Naive thymus-derived CD4-positive, alpha-beta T cell (primary cell): ENCODE data around the gene SAPCD1. TPM values are rescaled to one million over a fixed set of nuclear protein-coding genes. Genes with fewer than 3 reads are reported as not detected.

Experiments
- ATAC-seq: fragments of 150-1000 bp; cut with Tn5 transposase; 2 replicates; pipeline ENCODE4 v1.10.0; 2021; ENCODE audit warnings: mild to moderate bottlenecking, moderate library complexity
- CTCF ChIA-PET: fragments of 350-600 bp; sonication (Branson Sonifier 250); formaldehyde crosslinking; loops from one replicate; lab custom pipeline; 2021; ENCODE audit warnings: antibody characterized with exemption; lab: Charles Lee
- POLR2A ChIA-PET: fragments of 350-600 bp; sonication (Branson Sonifier 250); formaldehyde crosslinking; loops from one replicate; lab custom pipeline; 2021; ENCODE audit warnings: antibody characterized with exemption, inconsistent platforms; lab: Charles Lee
- DNase-seq, 9 donors: peaks; one replicate each; pipeline versions ENCODE4 v3.0.0 to v3.0.0-alpha.2; 2020 to 2022; ENCODE audit warnings: mixed read lengths in 1 of 9
- H3K27ac ChIP-seq: one replicate; pipeline ENCODE4 v1.7.0; 2013; ENCODE audit warnings: mild to moderate bottlenecking, low read depth, low read length, moderate library complexity
- H3K27me3 ChIP-seq, 2 donors: one replicate each; pipeline ENCODE4 v1.7.0; 2013; ENCODE audit warnings: low read length in 2 of 2, mild to moderate bottlenecking in 2 of 2, moderate library complexity in 2 of 2; ENCODE audit not compliant: control insufficient read depth in 2 of 2, insufficient read depth in 2 of 2
- H3K36me3 ChIP-seq, 3 experiments: 1 replicate in 2 of 3; 2 replicates in 1 of 3; pipeline ENCODE4 v1.7.0; 2013; ENCODE audit warnings: low read length in 3 of 3, mild to moderate bottlenecking in 3 of 3, moderate library complexity in 1 of 3; ENCODE audit not compliant: insufficient read depth in 3 of 3, control insufficient read depth in 2 of 3
- H3K4me1 ChIP-seq, 2 donors: one replicate each; pipeline ENCODE4 v1.7.0; 2013; ENCODE audit warnings: low read length in 2 of 2, mild to moderate bottlenecking in 2 of 2, moderate library complexity in 1 of 2; ENCODE audit not compliant: control insufficient read depth in 2 of 2, insufficient read depth in 2 of 2
- H3K4me3 ChIP-seq: 2 replicates; pipeline ENCODE4 v1.7.0; 2013; ENCODE audit warnings: mild to moderate bottlenecking, low read length
- H3K9me3 ChIP-seq, 3 experiments: 1 replicate in 2 of 3; 2 replicates in 1 of 3; pipeline ENCODE4 v1.7.0; 2013; ENCODE audit warnings: low read length in 3 of 3; ENCODE audit not compliant: control insufficient read depth in 2 of 3
- H3K27ac Mint-ChIP-seq, 9 donors: one replicate each; pipeline ENCODE4 v1.8.0; 2020 to 2022; ENCODE audit warnings: mixed read lengths in 9 of 9, mild to moderate bottlenecking in 8 of 9, moderate library complexity in 5 of 9, inconsistent platforms in 2 of 9
- H3K27me3 Mint-ChIP-seq, 5 donors: one replicate each; pipeline ENCODE4 v1.8.0; 2021 to 2022; ENCODE audit warnings: mixed read lengths in 5 of 5, mild to moderate bottlenecking in 1 of 5
- H3K36me3 Mint-ChIP-seq, 5 donors: one replicate each; pipeline ENCODE4 v1.8.0; 2020 to 2022; ENCODE audit warnings: mixed read lengths in 5 of 5, mild to moderate bottlenecking in 3 of 5, inconsistent platforms in 1 of 5
- H3K4me1 Mint-ChIP-seq, 7 donors: one replicate each; pipeline ENCODE4 v1.8.0; 2020 to 2022; ENCODE audit warnings: mixed read lengths in 7 of 7, mild to moderate bottlenecking in 3 of 7, inconsistent platforms in 1 of 7
- H3K4me3 Mint-ChIP-seq, 10 donors: one replicate each; pipeline ENCODE4 v1.8.0; 2020 to 2022; ENCODE audit warnings: mild to moderate bottlenecking in 10 of 10, mixed read lengths in 10 of 10, moderate library complexity in 6 of 10, inconsistent platforms in 2 of 10
- H3K9me3 Mint-ChIP-seq, 11 donors: one replicate each; pipeline ENCODE4 v1.8.0; 2020 to 2022; ENCODE audit warnings: mixed read lengths in 11 of 11, mild to moderate bottlenecking in 4 of 11, inconsistent platforms in 1 of 11, moderate library complexity in 1 of 11
- intact Hi-C, 2 donors: fragments of 100-400 bp; cut with micrococcal nuclease; formaldehyde crosslinking; loops; one replicate each; pipeline ENCODE4 v1.15.1; 2023
- polyA plus RNA-seq, 2 donors: library from polyadenylated mRNA; unstranded; fragments of 300-500 nt; fragmentation: Illumina TruSeq; gene quantifications; one replicate each; pipeline ENCODE4 v1.2.3, GENCODE V29; 2021
- total RNA-seq, 6 experiments: library from RNA in 5 of 6; stranded (reverse) in 5 of 6; gene quantifications; 1 replicate in 5 of 6; 2 replicates in 1 of 6; pipeline ENCODE4 v1.2.3 and lab custom pipeline; 2021 to 2026

SAPCD1 gene
- total and polyA plus RNA-seq, 7 experiments from 2014 or later: 2.3 to 11.1 (median 3.3) TPM; not detected in 2

GRCh38 chr6:31794866-31795615 is 32.6 kb downstream of the SAPCD1 start:
- Mint-ChIP-seq H3K4me1 (peaks cover 12 to 58% (median 39%) of the 10 kb centered on the region in 7 donors), H3K27me3 (no peaks in the 10 kb centered on the region), H3K9me3 (no peaks in the 10 kb centered on the region), H3K27ac (peak overlapping the region; percentile 80 to 99 (median 98)), H3K36me3 (peaks cover 0 to 15% (median 8%) of the 10 kb centered on the region in 5 donors), H3K4me3 (peak overlapping the region; percentile 85 to 99 (median 96))
- peaks cover 0 to 9% (median 0%) of the 10 kb centered on the region in 3 experiments for H3K36me3 ChIP-seq
- H3K4me3 ChIP-seq: peak overlapping the region; percentile 76
- no peaks in the 10 kb centered on the region for H3K9me3 ChIP-seq
- intact Hi-C loops: loop anchor here (1.0 to 5.0 kb wide), 14 partner anchors 11 to 175 kb away; partner anchors contain the start of genes ABHD16A (in 1 of the 2), CSNK2B (in 1 of the 2), DDAH2 (in 1 of the 2) and EHMT2 (in 1 of the 2)
- DNase-seq (no peak), ATAC-seq (no peak)
- H3K27me3 ChIP-seq: no peaks in the 10 kb centered on the region
- ChIA-PET CTCF (interaction anchor here (0.7 to 2.5 kb wide), 5 partner anchors 19 to 66 kb away, joined by 4 to 13 read pairs (median 5); partner anchors contain the start of gene DDAH2), POLR2A (interaction anchor here (0.6 to 2.3 kb wide), 12 partner anchors 9 to 178 kb away, joined by 3 to 30 read pairs (median 5); partner anchors contain the start of genes BAG6, DXO, HSPA1A and HSPA1B)
- peak overlapping the region; percentile 93 for H3K27ac ChIP-seq
- H3K4me1 ChIP-seq: peaks cover 24 to 32% of the 10 kb centered on the region in 2 donors

GRCh38 chr6:31795616-31796298 is 33.3 kb downstream of the SAPCD1 start, which contains the start of gene VARS1:
TSS of gene VARS1 (minus strand) at chr6:31795752. CDS start at chr6:31795217, 535 bp downstream.
- Histone ChIP-seq H3K27me3 (no peaks in the 10 kb centered on the region), H3K4me3 (peak within 1 kb of the TSS; percentile 76), H3K9me3 (no peaks in the 10 kb centered on the region), H3K36me3 (peaks cover 0 to 9% (median 0%) of the 10 kb centered on the region in 3 experiments), H3K4me1 (peaks cover 24 to 32% of the 10 kb centered on the region in 2 donors), H3K27ac (peak within 1 kb of the TSS; percentile 93)
- H3K27me3 Mint-ChIP-seq: no peaks in the 10 kb centered on the region
- ATAC-seq (peak; percentile 96), DNase-seq (peak; percentile 75 to 92 (median 85))
- H3K4me3 Mint-ChIP-seq: peak within 1 kb of the TSS; percentile 85 to 99 (median 96)
- CTCF ChIA-PET: interaction anchor here (0.7 to 2.5 kb wide), 8 partner anchors 11 to 67 kb away, joined by 3 to 13 read pairs (median 6); partner anchors contain the start of genes DDAH2 and LSM2
- peak within 1 kb of the TSS; percentile 80 to 99 (median 98) for H3K27ac Mint-ChIP-seq
- POLR2A ChIA-PET: interaction anchor here (0.6 to 2.3 kb wide), 18 partner anchors 9 to 379 kb away, joined by 3 to 30 read pairs (median 4); partner anchors contain the start of genes BAG6, DXO, HSPA1A and HSPA1B
- peaks cover 12 to 55% (median 36%) of the 10 kb centered on the region in 7 donors for H3K4me1 Mint-ChIP-seq
- intact Hi-C loops: loop anchor here (1.0 to 5.0 kb wide), 14 partner anchors 11 to 175 kb away; partner anchors contain the start of genes HSPA1A (in 2 of the 2), HSPA1L (in 2 of the 2), ABHD16A (in 1 of the 2) and CSNK2B (in 1 of the 2)
- peaks cover 0 to 11% (median 5%) of the 10 kb centered on the region in 5 donors for H3K36me3 Mint-ChIP-seq
- no peaks in the 10 kb centered on the region for H3K9me3 Mint-ChIP-seq

GRCh38 chr6:31796993-31797385 is 34.5 kb downstream of the SAPCD1 start:
- Mint-ChIP-seq H3K27me3 (no peaks in the 10 kb centered on the region), H3K27ac (peak overlapping the region; percentile 80 to 98 (median 93)), H3K9me3 (no peaks in the 10 kb centered on the region), H3K4me1 (peaks cover 12 to 49% (median 33%) of the 10 kb centered on the region in 7 donors), H3K4me3 (peak overlapping the region; percentile 55 to 99 (median 76)), H3K36me3 (peaks cover 0 to 11% (median 0%) of the 10 kb centered on the region in 5 donors)
- Histone ChIP-seq H3K36me3 (peaks cover 0 to 5% (median 0%) of the 10 kb centered on the region in 3 experiments), H3K27me3 (no peaks in the 10 kb centered on the region), H3K4me1 (peaks cover 24 to 32% of the 10 kb centered on the region in 2 donors), H3K4me3 (no peak overlapping the region), H3K9me3 (no peaks in the 10 kb centered on the region), H3K27ac (peak overlapping the region; percentile 71)
- DNase-seq (no peak), ATAC-seq (no peak)
- intact Hi-C loops: loop anchor here (1.0 to 5.0 kb wide), 5 partner anchors 9 to 130 kb away; partner anchors contain the start of genes CSNK2B (in 1 of the 2), EHMT2 (in 1 of the 2), HSPA1A (in 1 of the 2) and HSPA1L (in 1 of the 2)
- ChIA-PET CTCF (interaction anchor here (1.0 to 2.5 kb wide), 7 partner anchors 9 to 68 kb away, joined by 3 to 13 read pairs (median 4); partner anchors contain the start of genes DDAH2 and LSM2), POLR2A (interaction anchor here (1.0 to 2.5 kb wide), 11 partner anchors 9 to 69 kb away, joined by 3 to 30 read pairs (median 8); partner anchors contain the start of genes HSPA1A, HSPA1B, HSPA1L and LSM2)

GRCh38 chr6:31797588-31797987 is 35.1 kb downstream of the SAPCD1 start:
- ChIA-PET CTCF (interaction anchor here (1.0 to 2.5 kb wide), 5 partner anchors 9 to 69 kb away, joined by 3 to 13 read pairs (median 4); partner anchors contain the start of genes DDAH2, HSPA1B and LSM2), POLR2A (interaction anchor here (0.6 to 2.5 kb wide), 9 partner anchors 10 to 256 kb away, joined by 3 to 24 read pairs (median 3); partner anchors contain the start of genes HSPA1A, HSPA1B, LSM2 and MSH5)
- H3K27ac Mint-ChIP-seq: peak overlapping the region; percentile 80 to 98 (median 93)
- H3K4me3 Mint-ChIP-seq: peak overlapping the region; percentile 55 to 99 (median 80)
- H3K27me3 Mint-ChIP-seq: no peaks in the 10 kb centered on the region
- peaks cover 0 to 16% (median 0%) of the 10 kb centered on the region in 5 donors for H3K36me3 Mint-ChIP-seq
- ATAC-seq (no peak), DNase-seq (peak in 5 of 9 donors; percentile 38 to 50 (median 45))
- H3K36me3 ChIP-seq: no peaks in the 10 kb centered on the region
- no peaks in the 10 kb centered on the region for H3K27me3 ChIP-seq
- H3K4me1 ChIP-seq: peaks cover 24 to 32% of the 10 kb centered on the region in 2 donors
- H3K4me1 Mint-ChIP-seq: peaks cover 12 to 47% (median 33%) of the 10 kb centered on the region in 7 donors
- peak overlapping the region; percentile 71 for H3K27ac ChIP-seq
- H3K9me3 ChIP-seq: no peaks in the 10 kb centered on the region
- no peaks in the 10 kb centered on the region for H3K9me3 Mint-ChIP-seq
- H3K4me3 ChIP-seq: no peak overlapping the region
- intact Hi-C loops: loop anchor here (1.0 to 5.0 kb wide), 5 partner anchors 9 to 130 kb away; partner anchors contain the start of genes CSNK2B (in 1 of the 2), EHMT2 (in 1 of the 2), HSPA1A (in 1 of the 2) and HSPA1L (in 1 of the 2)

- Histone ChIP-seq H3K9me3 (no peaks in the 10 kb centered on the region), H3K27me3 (no peaks in the 10 kb centered on the region), H3K36me3 (no peaks in the 10 kb centered on the region), H3K4me1 (peaks cover 24 to 29% of the 10 kb centered on the region in 2 donors), H3K4me3 (no peak overlapping the region), H3K27ac (no peak overlapping the region)
- Mint-ChIP-seq H3K36me3 (peaks cover 0 to 19% (median 4%) of the 10 kb centered on the region in 5 donors), H3K4me1 (peaks cover 6 to 45% (median 34%) of the 10 kb centered on the region in 7 donors), H3K4me3 (no peak overlapping the region), H3K27me3 (no peaks in the 10 kb centered on the region), H3K27ac (peak overlapping the region in 2 of 9 donors; percentile 3 to 80), H3K9me3 (no peaks in the 10 kb centered on the region)
- ATAC-seq (no peak), DNase-seq (no peak)
- CTCF ChIA-PET: interaction anchor here (0.5 to 0.6 kb wide), 3 partner anchors 46 to 1104 kb away, joined by 3 to 4 read pairs (median 3); no protein-coding TSS in a partner anchor
- intact Hi-C loops: loop anchor here (5.0 kb wide), 3 partner anchors 33 to 132 kb away; partner anchors contain the start of genes CSNK2B (in 1 of the 2), EHMT2 (in 1 of the 2) and LY6G5B (in 1 of the 2)
- POLR2A ChIA-PET: interaction anchor here (0.7 to 1.5 kb wide), 3 partner anchors 24 to 1172 kb away, joined by 3 to 8 read pairs (median 3); no protein-coding TSS in a partner anchor
These were observed 37.3 kb downstream of the SAPCD1 start for GRCh38 chr6:31799781-31800180.
